Esophagus muscularis mucosa (tissue), 4 donors: ENCODE data around the gene ALAS2. TPM values are rescaled to one million over a fixed set of nuclear protein-coding genes. Genes with fewer than 3 reads are reported as not detected.

ENCODE experiments used
- DNase-seq: peaks from one replicate; pipeline ENCODE4 v3.0.0-alpha.2; 2017; ENCODE audit errors: extremely low spot score
- H3K27ac ChIP-seq, 4 donors: fragments of 200-600 bp; sonication (generic); replicated peaks in 1 of 4; 1 replicate in 3 of 4; 2 replicates in 1 of 4; pipeline ENCODE4 v1.5.1; 2016 to 2019; ENCODE audit warnings: mild to moderate bottlenecking in 1 of 4
- H3K27me3 ChIP-seq, 4 donors: fragments of 200-600 bp; sonication (generic); one replicate each; pipeline versions ENCODE4 v1.5.1 to v1.6.0; 2016 to 2019
- H3K36me3 ChIP-seq, 4 donors: fragments of 200-600 bp; sonication (generic); one replicate each; pipeline ENCODE4 v1.5.1; 2016 to 2019
- H3K4me1 ChIP-seq, 4 donors: fragments of 200-600 bp; sonication (generic); one replicate each; pipeline ENCODE4 v1.5.1; 2016 to 2019
- H3K4me3 ChIP-seq, 4 donors: fragments of 200-600 bp; sonication (generic); 1 replicate in 2 of 4; 2 replicates in 2 of 4; pipeline ENCODE4 v1.5.1; 2016 to 2019; ENCODE audit warnings: mild to moderate bottlenecking in 4 of 4, moderate library complexity in 1 of 4
- H3K9me3 ChIP-seq, 4 donors: fragments of 200-600 bp; sonication (generic); 1 replicate in 3 of 4; 2 replicates in 1 of 4; pipeline ENCODE4 v1.5.1; 2016 to 2019
- CTCF ChIP-seq, 3 experiments: fragments of 200-600 bp in 2 of 3; fragments of 450-650 bp in 1 of 3; sonication (generic) in 2 of 3; IDR thresholded peaks; one replicate each; pipeline ENCODE4 v1.5.1; 2017 to 2019; ENCODE audit warnings: antibody characterized with exemption in 3 of 3, mild to moderate bottlenecking in 2 of 3, moderate library complexity in 1 of 3
- EP300 ChIP-seq: sonication (generic); formaldehyde crosslinking; IDR thresholded peaks from one replicate; pipeline ENCODE4 v1.6.1; 2017; ENCODE audit warnings: antibody characterized with exemption
- POLR2A ChIP-seq: fragments of 450-650 bp; IDR thresholded peaks from one replicate; pipeline ENCODE4 v1.6.1; 2017; ENCODE audit warnings: antibody characterized with exemption, moderate library complexity, mild to moderate bottlenecking, low read depth
- POLR2AphosphoS5 ChIP-seq, 2 donors: sonication (generic); formaldehyde crosslinking; IDR thresholded peaks; one replicate each; pipeline ENCODE4 v1.6.1; 2017; ENCODE audit warnings: antibody characterized with exemption in 2 of 2
- WGBS: methylation state at CpG from one replicate; pipeline ENCODE4 v1.1.5; 2018; 5-methylcytosine and 5-hydroxymethylcytosine counted together
- intact Hi-C: fragments of 100-400 bp; cut with DNase I; formaldehyde crosslinking; loops from one replicate; pipeline ENCODE4 v1.15.1; 2023
- total RNA-seq, 4 donors: library from RNA; depleted of rRNA; stranded (reverse); fragments of >200 nt; gene quantifications; one replicate each; pipeline versions ENCODE4 v1.1.0 to v1.2.1, GENCODE V29; 2016

Gene ALAS2
- total RNA-seq, 4 donors from 2014 or later, result 1.9 to 30.6 (median 3.5) TPM; not detected in 1

GRCh38 chrX:55006827-55007621, 23.8 kb downstream of the ALAS2 start:
- intact Hi-C loops, result loop anchor here (10.0 kb wide), 1 partner anchor 148 kb away; no protein-coding TSS in a partner anchor
- no peak for DNase-seq
- TF ChIP-seq CTCF (IDR thresholded peaks at IDR 0.05) (no peak), EP300 (no peak), POLR2AphosphoS5 (IDR thresholded peaks at IDR 0.05) (no peak), POLR2A (no peak)

GRCh38 chrX:55005256-55005655, 25.5 kb downstream of the ALAS2 start:
- DNase-seq, result no peak
- intact Hi-C loops, result loop anchor here (10.0 kb wide), 1 partner anchor 150 kb away; no protein-coding TSS in a partner anchor
- TF ChIP-seq POLR2A (no peak), EP300 (no peak), POLR2AphosphoS5 (IDR thresholded peaks at IDR 0.05) (no peak), CTCF (IDR thresholded peaks at IDR 0.05) (no peak)
- Histone ChIP-seq H3K9me3 (no peaks in the 10 kb centered on the region), H3K27me3 (no peaks in the 10 kb centered on the region), H3K27ac (no peak overlapping the region), H3K4me3 (no peak overlapping the region), H3K4me1 (peaks cover 3 to 14% (median 12%) of the 10 kb centered on the region in 4 donors), H3K36me3 (peaks cover 5 to 52% (median 28%) of the 10 kb centered on the region in 4 donors)

More at GRCh38 chrX:55006827-55007621, 23.8 kb downstream of the ALAS2 start:
- H3K4me3 ChIP-seq, result no peak overlapping the region
- peaks cover 5 to 52% (median 28%) of the 10 kb centered on the region in 4 donors for H3K36me3 ChIP-seq
- no peak overlapping the region for H3K27ac ChIP-seq
- no peaks in the 10 kb centered on the region for H3K27me3 ChIP-seq
- no peaks in the 10 kb centered on the region for H3K9me3 ChIP-seq
- H3K4me1 ChIP-seq, result peaks cover 0 to 4% (median 2%) of the 10 kb centered on the region in 4 donors
- whole genome bisulfite sequencing, result 84% methylated on average over 13 of the region's 18 CpGs

- H3K27ac ChIP-seq, result no peak overlapping the region
- TF ChIP-seq CTCF (IDR thresholded peaks at IDR 0.05), result no peak
- TF ChIP-seq POLR2A, result no peak
- no peak for TF ChIP-seq EP300
- TF ChIP-seq POLR2AphosphoS5 (IDR thresholded peaks at IDR 0.05), result no peak
- H3K4me3 ChIP-seq, result no peak overlapping the region
- intact Hi-C loops, result loop anchor here (10.0 kb wide), 1 partner anchor 151 kb away; no protein-coding TSS in a partner anchor
- H3K9me3 ChIP-seq, result no peaks in the 10 kb centered on the region
- no peaks in the 10 kb centered on the region for H3K27me3 ChIP-seq
- WGBS, result 91% methylated on average over 1 of the region's 1 CpG
- DNase-seq, result no peak
- peaks cover 5 to 52% (median 28%) of the 10 kb centered on the region in 4 donors for H3K36me3 ChIP-seq
- peaks cover 3 to 14% (median 12%) of the 10 kb centered on the region in 4 donors for H3K4me1 ChIP-seq
Observed at GRCh38 chrX:55004231-55004630, 26.5 kb downstream of the ALAS2 start.

GRCh38 chrX:54999717-55000598, 30.8 kb downstream of the ALAS2 start, which contains the start of gene APEX2:
APEX2 (plus strand) TSS chrX:55000363; CDS start chrX:55000423, 60 bp downstream.
- intact Hi-C loops, result loop anchor here (5.0 to 10.0 kb wide), 2 partner anchors 155 to 363 kb away; no protein-coding TSS in a partner anchor
- Histone ChIP-seq H3K4me3 (peak within 1 kb of the TSS; percentile 55 to 68 (median 62)), H3K4me1 (peaks cover 0 to 16% (median 10%) of the 10 kb centered on the region in 4 donors), H3K27me3 (no peaks in the 10 kb centered on the region), H3K36me3 (peaks cover 5 to 29% (median 19%) of the 10 kb centered on the region in 4 donors), H3K9me3 (no peaks in the 10 kb centered on the region), H3K27ac (peak within 1 kb of the TSS; percentile 84 to 86 (median 84))
- peak; percentile 96 for DNase-seq
- TF ChIP-seq POLR2AphosphoS5 (IDR thresholded peaks at IDR 0.05) (peak; percentile 78 to 91), EP300 (no peak), CTCF (IDR thresholded peaks at IDR 0.05) (no peak), POLR2A (peak; percentile 36)
- WGBS, result 32% methylated on average over 14 of the region's 55 CpGs
